ENCODE measurements around the gene ARHGAP10. TPM values are rescaled to one million over a fixed set of nuclear protein-coding genes. Genes with fewer than 3 reads are reported as not detected.

The ARHGAP10 gene
- total RNA-seq, 4 donors from 2014 or later: 7.0 to 52.8 (median 19.9) TPM

GRCh38 chr4:148101235-148101634 lies 369.3 kb downstream of the ARHGAP10 start:
- TF ChIP-seq POLR2A (IDR thresholded peaks at IDR 0.05): no peak
- TF ChIP-seq, protein P1, sequence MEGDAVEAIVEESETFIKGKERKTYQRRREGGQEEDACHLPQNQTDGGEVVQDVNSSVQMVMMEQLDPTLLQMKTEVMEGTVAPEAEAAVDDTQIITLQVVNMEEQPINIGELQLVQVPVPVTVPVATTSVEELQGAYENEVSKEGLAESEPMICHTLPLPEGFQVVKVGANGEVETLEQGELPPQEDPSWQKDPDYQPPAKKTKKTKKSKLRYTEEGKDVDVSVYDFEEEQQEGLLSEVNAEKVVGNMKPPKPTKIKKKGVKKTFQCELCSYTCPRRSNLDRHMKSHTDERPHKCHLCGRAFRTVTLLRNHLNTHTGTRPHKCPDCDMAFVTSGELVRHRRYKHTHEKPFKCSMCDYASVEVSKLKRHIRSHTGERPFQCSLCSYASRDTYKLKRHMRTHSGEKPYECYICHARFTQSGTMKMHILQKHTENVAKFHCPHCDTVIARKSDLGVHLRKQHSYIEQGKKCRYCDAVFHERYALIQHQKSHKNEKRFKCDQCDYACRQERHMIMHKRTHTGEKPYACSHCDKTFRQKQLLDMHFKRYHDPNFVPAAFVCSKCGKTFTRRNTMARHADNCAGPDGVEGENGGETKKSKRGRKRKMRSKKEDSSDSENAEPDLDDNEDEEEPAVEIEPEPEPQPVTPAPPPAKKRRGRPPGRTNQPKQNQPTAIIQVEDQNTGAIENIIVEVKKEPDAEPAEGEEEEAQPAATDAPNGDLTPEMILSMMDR (IDR thresholded peaks at IDR 0.05): no peak
- no peak overlapping the region for H3K4me3 ChIP-seq
- no peaks in the 10 kb centered on the region for H3K9me3 ChIP-seq
- no peak overlapping the region for H3K27ac ChIP-seq
- no peaks in the 10 kb centered on the region for H3K27me3 ChIP-seq
- H3K4me1 ChIP-seq: no peaks in the 10 kb centered on the region
- peaks cover 0 to 36% (median 0%) of the 10 kb centered on the region in 3 donors for H3K36me3 ChIP-seq
- DNase-seq: no peak

DNA sequence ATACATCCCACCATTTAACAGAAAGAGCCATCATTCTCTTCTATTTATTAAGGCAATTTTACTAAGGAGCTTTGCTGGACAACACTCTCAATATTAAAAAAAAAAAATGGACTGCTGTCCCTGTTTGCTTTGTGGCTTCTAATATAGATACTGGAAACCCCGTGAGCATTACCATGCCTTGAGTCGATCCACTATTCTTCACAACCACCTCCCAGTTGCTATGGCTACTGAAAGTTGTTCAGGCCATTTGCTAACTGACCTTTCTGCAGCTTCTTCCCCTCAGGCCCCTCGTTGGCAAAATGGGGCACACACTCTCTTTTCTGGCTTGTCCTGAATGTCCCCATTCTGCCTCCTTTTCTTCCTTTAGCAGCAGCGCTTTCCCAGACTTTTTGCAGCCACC lies 369.9 kb downstream of the ARHGAP10 start:
- no peaks in the 10 kb centered on the region for H3K4me1 ChIP-seq
- no peak for TF ChIP-seq POLR2A (IDR thresholded peaks at IDR 0.05)
- TF ChIP-seq, protein P1 (IDR thresholded peaks at IDR 0.05): no peak
- no peak overlapping the region for H3K27ac ChIP-seq
- H3K27me3 ChIP-seq: no peaks in the 10 kb centered on the region
- no peak overlapping the region for H3K4me3 ChIP-seq
- no peak for DNase-seq
- H3K36me3 ChIP-seq: peaks cover 0 to 36% (median 0%) of the 10 kb centered on the region in 3 donors
- no peaks in the 10 kb centered on the region for H3K9me3 ChIP-seq

- Histone ChIP-seq H3K36me3 (peaks cover 0 to 41% (median 0%) of the 10 kb centered on the region in 3 donors), H3K27ac (no peak overlapping the region), H3K9me3 (no peaks in the 10 kb centered on the region), H3K4me3 (no peak overlapping the region), H3K4me1 (no peaks in the 10 kb centered on the region), H3K27me3 (no peaks in the 10 kb centered on the region)
- no peak for TF ChIP-seq POLR2A (IDR thresholded peaks at IDR 0.05)
- TF ChIP-seq, protein P1 (IDR thresholded peaks at IDR 0.05): no peak
- no peak for DNase-seq
Measured at GRCh38 chr4:148103597-148104355, 371.9 kb downstream of the ARHGAP10 start.

DNA sequence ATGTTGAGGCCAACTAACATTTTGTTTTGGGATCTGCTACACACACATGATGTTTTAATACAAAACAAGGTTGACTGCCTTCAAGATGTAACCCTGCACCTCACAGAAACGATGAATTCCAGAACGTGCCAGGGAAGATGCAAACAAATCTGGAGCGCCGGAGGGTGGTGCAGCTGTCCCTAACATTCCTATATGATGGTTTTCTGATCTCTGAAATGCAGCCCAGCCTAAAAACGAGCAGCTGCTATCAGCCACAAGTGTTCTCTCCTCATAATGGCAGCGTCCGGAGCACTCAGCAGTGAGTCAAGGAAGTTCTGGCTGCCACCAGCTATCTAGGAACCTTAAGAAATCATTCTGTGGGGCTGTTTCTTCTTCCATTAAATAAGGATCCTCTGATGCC lies 376.9 kb downstream of the ARHGAP10 start:
- TF ChIP-seq, protein P1 (IDR thresholded peaks at IDR 0.05): no peak
- TF ChIP-seq POLR2A (IDR thresholded peaks at IDR 0.05): no peak
- no peaks in the 10 kb centered on the region for H3K9me3 ChIP-seq
- no peaks in the 10 kb centered on the region for H3K27me3 ChIP-seq
- peaks cover 0 to 62% (median 0%) of the 10 kb centered on the region in 3 donors for H3K36me3 ChIP-seq
- no peak overlapping the region for H3K27ac ChIP-seq
- H3K4me1 ChIP-seq: no peaks in the 10 kb centered on the region
- DNase-seq: no peak
- no peak overlapping the region for H3K4me3 ChIP-seq

- Histone ChIP-seq H3K9me3 (no peaks in the 10 kb centered on the region), H3K4me1 (no peaks in the 10 kb centered on the region), H3K27ac (no peak overlapping the region), H3K4me3 (no peak overlapping the region), H3K27me3 (no peaks in the 10 kb centered on the region), H3K36me3 (peaks cover 0 to 63% (median 0%) of the 10 kb centered on the region in 3 donors)
- TF ChIP-seq POLR2A (IDR thresholded peaks at IDR 0.05): no peak
- TF ChIP-seq, protein P1 (IDR thresholded peaks at IDR 0.05): no peak
- DNase-seq: no peak
Measured at GRCh38 chr4:148109216-148109615, 377.3 kb downstream of the ARHGAP10 start.

All from Peyer's patch (tissue), 4 donors.